HG03135 (cell line): ENCODE results near the gene USP53.
"Not testable (repeated sequence)": the region's sequence is repeated elsewhere in the genome, so short reads cannot be mapped to it uniquely, and the experiment has no call there.

Experiments used
- ATAC-seq: cut with Tn5 transposase; IDR thresholded peaks from one replicate; pipeline ENCODE4 v1.9.1; 2021; ENCODE audit warnings: mild to moderate bottlenecking, moderate library complexity; ENCODE audit not compliant: unreplicated experiment

USP53 gene

GRCh38 chr4:119227690-119228089, 15.2 kb downstream of the USP53 start:
- no peak for ATAC-seq

- ATAC-seq, result no peak
Observed at GRCh38 chr4:119228406-119228805, 15.9 kb downstream of the USP53 start.

- no peak for ATAC-seq
Observed at GRCh38 chr4:119229908-119230687, 17.6 kb downstream of the USP53 start.

GRCh38 chr4:119231491-119231890, 19.0 kb downstream of the USP53 start:
- no peak for ATAC-seq

GRCh38 chr4:119232286-119232685, 19.8 kb downstream of the USP53 start:
- no peak for ATAC-seq

GRCh38 chr4:119233191-119233590, 20.7 kb downstream of the USP53 start:
- ATAC-seq, result no peak

- ATAC-seq, result no peak
Observed at GRCh38 chr4:119233750-119234149, 21.2 kb downstream of the USP53 start.

- ATAC-seq, result no peak
Observed at GRCh38 chr4:119237201-119237600, 24.7 kb downstream of the USP53 start.

GRCh38 chr4:119237642-119238041, 25.1 kb downstream of the USP53 start:
- no peak for ATAC-seq

- ATAC-seq, result peak; percentile 99
Observed at GRCh38 chr4:119238068-119238722, 25.7 kb downstream of the USP53 start.

- no peak for ATAC-seq
Observed at GRCh38 chr4:119240128-119240527, 27.6 kb downstream of the USP53 start.

- no peak for ATAC-seq
Observed at GRCh38 chr4:119240568-119240967, 28.1 kb downstream of the USP53 start.

- ATAC-seq, result no peak
Observed at GRCh38 chr4:119242417-119242816, 29.9 kb downstream of the USP53 start.

GRCh38 chr4:119243868-119244267, 31.4 kb downstream of the USP53 start:
- no peak for ATAC-seq

GRCh38 chr4:119244344-119244743, 31.8 kb downstream of the USP53 start:
- ATAC-seq, result no peak

GRCh38 chr4:119244832-119245231, 32.3 kb downstream of the USP53 start:
- ATAC-seq, result no peak

- ATAC-seq, result no peak
Observed at GRCh38 chr4:119246177-119246733, 33.7 kb downstream of the USP53 start.

GRCh38 chr4:119251037-119251436, 38.5 kb downstream of the USP53 start:
- ATAC-seq, result not testable (repeated sequence)

GRCh38 chr4:119255223-119255622, 42.7 kb downstream of the USP53 start:
- ATAC-seq, result not testable (repeated sequence)

- no peak for ATAC-seq
Observed at GRCh38 chr4:119260528-119260927, 48.0 kb downstream of the USP53 start.

- no peak for ATAC-seq
Observed at GRCh38 chr4:119261986-119262385, 49.5 kb downstream of the USP53 start.

GRCh38 chr4:119264743-119265142, 52.2 kb downstream of the USP53 start:
- no peak for ATAC-seq
